NCI-H1930 (cell line): ENCODE measurements around the gene PTPN6.

Experiments
- DNase-seq, 2 experiments: peaks; one replicate each; lab custom pipeline; 2025; lab: John Stamatoyannopoulos, UW

The PTPN6 gene

GRCh38 chr12:6970096-6970527, 19.0 kb downstream of the PTPN6 start:
- no peak for DNase-seq

DNA sequence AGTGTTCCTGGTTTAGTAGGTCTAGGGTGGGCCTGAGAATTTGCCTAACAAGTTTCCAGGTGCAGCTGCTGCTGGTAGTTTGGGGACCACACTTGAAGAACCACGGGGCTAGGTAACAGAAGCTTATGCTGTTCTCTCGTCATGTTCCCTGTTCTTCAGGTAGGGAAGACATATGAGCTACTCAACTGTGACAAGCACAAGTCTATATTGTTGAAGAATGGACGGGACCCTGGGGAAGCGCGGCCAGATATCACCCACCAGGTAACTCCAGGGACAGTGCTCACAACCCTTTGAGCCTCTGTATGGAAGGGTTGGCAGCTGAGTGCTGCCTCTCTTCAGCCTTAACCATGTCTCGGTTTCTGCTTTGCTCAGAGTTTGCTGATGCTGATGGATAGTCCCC, 23.0 kb downstream of the PTPN6 start:
- DNase-seq: no peak

DNA sequence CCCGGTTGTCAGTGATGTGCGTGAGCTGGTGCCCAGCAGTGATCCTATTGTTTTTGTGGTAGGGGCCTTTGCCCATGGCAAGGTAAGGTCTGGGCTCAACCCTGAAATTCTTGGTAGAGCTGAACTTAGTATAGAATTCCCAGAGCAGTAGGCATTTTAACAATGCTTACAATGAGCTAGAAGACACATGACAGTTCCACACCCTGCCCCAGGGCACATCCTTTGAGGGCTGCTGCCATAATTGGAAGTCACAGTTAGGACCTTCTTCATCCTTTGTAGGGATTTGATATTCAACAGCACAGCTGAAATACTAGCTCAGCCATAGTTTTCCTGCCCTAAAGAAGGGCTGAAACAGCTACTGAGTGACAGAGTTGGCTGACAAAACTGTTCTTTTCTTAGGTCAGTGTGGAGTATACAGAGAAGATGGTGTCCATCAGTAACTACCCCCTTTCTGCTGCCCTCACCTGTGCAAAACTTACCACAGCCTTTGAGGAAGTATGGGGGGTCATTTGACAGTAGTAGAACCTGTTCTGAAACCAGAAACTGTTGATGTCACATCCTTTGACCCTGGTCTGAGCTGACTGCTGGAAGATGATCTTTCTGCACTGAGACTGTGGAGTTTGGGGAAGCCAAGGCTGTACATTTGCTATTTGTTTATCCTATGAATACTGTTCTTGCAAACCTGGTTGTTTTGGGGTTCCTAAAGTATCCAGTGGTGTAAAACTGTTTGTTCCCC, 24.3 kb downstream of the PTPN6 start:
- DNase-seq: no peak

- DNase-seq: no peak
These were observed 26.5 kb downstream of the PTPN6 start for GRCh38 chr12:6977653-6978052.

GRCh38 chr12:6978188-6978587, 27.0 kb downstream of the PTPN6 start:
- DNase-seq: no peak

GRCh38 chr12:6978611-6979011, 27.5 kb downstream of the PTPN6 start:
- no peak for DNase-seq

GRCh38 chr12:6979021-6979420, 27.9 kb downstream of the PTPN6 start:
- no peak for DNase-seq

GRCh38 chr12:6979453-6979852, 28.3 kb downstream of the PTPN6 start:
- DNase-seq: no peak

DNA sequence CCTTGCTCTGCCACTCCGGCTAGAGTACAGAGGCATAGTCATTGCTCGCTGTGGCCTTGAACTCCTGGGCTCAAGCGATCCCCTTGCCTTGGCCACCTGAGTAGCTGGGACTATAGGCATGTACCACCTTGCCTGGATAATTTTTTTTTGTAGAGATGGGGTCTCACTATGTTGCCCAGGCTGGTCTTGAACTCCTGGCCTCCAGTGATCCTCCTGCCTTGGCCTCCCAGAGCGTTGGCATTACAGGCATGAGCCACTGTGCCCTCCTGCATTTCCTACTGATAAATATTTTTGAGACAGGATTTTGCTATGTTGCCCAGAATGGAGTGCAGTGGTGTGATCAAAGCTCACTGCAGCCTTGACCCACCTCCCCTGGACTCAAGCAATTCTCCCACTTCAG, 28.9 kb downstream of the PTPN6 start:
- no peak for DNase-seq

GRCh38 chr12:6980740-6981139, 29.6 kb downstream of the PTPN6 start:
- DNase-seq: no peak

- no peak for DNase-seq
These were observed 30.2 kb downstream of the PTPN6 start for GRCh38 chr12:6981152-6982052.

- DNase-seq: no peak
These were observed 31.4 kb downstream of the PTPN6 start for GRCh38 chr12:6982532-6982931.

DNA sequence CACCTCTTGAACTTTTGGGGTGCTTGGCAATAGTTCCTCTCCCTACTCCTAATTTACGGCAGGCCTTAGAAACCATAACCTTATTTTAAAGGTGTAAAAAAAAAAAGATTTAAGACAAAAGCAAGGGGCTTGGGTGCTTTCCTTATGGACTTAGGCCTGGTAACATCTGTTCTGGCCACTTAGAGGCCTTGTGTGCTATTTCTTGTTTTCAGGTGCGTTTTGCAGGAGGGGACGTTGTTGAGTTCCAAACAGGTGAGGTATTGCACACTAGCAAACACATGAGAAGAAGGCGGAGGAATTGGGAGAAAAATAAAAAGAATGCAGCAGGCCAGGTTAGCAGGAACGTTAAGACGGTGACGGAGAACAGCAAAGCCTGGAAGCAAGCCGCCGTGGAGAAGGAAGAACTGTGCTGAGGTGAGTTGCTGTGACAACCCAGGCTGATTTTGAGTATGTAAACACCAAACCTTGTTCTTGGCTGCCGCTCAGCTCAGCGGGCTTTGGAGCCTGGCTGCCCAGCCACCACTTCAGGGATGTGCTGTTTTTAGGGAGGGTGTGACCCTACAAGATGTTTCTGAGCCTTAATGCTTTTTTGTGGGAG, 36.9 kb downstream of the PTPN6 start:
- no peak for DNase-seq

DNA sequence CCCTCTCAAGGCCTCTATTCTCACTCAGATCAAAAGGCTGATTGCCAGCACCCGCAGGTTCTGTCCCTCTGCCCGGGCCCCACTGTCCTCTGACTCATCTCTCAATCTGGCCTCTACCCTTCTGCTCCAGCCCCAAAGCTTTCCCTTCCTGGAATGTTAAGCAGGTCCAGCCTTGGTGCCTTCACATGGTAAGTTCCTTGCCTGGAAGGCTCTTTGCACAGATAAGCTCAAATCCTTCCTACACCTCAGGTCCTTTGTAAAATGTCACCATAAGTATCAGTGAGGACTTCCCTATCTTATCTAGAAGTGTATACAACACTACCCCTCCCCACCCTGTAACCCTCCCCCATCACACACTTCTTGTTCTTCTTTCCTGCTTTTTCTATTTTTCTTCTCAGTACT, 44.9 kb downstream of the PTPN6 start:
- DNase-seq: no peak

GRCh38 chr12:6998715-6999451, 47.7 kb downstream of the PTPN6 start:
- no peak for DNase-seq

DNA sequence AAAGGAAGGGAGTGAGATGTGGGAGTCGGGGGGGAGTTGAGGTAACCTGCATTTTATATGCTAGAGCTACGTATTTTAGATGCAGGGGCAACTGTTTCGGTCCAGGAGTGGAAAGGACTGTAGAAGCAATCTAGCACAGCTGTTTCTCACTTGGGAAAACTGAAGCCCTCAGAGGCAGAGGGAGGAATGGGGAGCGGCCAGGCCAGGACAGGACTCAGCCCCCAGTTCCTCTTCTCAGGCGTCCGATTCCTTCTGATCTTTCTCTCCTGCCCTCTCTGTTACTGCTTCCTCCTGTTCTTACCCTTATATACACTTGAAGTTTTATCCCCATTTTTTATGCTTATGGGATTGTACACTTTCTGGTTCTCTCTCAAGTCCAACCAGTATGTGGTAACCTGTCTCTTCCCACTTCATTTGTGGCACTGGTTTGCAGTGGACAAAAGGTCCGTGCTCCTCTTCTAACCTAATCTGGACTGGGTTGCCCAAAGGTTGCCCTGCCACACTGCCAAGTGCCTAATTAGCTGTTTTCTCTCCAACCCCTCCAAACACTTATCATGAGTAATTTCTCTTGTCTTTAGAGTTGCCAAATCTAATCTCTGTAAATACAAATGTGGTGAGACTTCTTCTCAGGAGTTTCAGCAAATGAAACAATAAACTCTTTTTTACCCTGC, 50.9 kb downstream of the PTPN6 start:
- DNase-seq: no peak

- DNase-seq: no peak
These were observed 53.2 kb downstream of the PTPN6 start for GRCh38 chr12:7004287-7004803.

DNA sequence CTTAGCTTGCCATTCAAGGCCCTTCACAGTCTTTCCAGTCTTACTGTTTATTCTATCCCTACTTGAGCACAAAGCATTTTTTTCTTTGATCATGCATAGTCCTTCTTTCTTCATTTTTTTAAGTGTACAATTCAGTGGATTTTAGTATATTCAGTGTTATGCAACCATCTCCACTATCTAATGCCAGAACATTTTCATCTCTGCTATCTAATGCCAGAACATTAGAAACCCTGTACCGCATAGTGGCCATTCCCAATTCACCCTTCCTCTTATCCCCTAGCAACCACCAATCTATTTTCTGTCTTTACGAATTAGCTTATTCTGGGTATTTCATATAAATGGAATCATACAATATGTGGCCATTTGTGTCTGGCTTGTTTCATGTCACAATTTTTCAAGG, 53.7 kb downstream of the PTPN6 start:
- no peak for DNase-seq

GRCh38 chr12:7005311-7005710, 54.2 kb downstream of the PTPN6 start:
- no peak for DNase-seq

DNA sequence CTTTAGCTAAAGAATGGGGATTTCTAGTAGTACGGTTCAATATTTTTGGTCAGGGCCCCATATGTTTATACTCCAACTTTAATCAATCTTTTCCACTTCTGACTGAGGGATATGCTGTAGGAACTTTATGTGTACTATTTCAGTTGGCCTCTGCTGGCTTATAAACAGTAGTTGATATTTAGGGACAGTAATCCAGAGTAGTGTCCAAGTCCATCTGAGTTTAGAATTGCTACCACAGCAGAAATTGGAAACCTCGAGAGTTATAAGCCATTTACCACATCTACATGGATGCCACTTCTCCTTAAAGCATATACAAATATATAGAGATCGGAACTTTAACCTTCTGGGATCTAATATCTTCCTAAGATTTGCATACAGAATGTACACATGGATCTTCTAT, 55.5 kb downstream of the PTPN6 start:
- no peak for DNase-seq

GRCh38 chr12:7008864-7009263, 57.7 kb downstream of the PTPN6 start:
- DNase-seq: no peak
